HAP-1 (cell line): ENCODE data around the gene GUCA2A.

Experiments used
- DNase-seq, 2 experiments: peaks; one replicate each; pipeline ENCODE4 v3.0.0-alpha.2; 2016 to 2020; ENCODE audit warnings: low spot score in 2 of 2
- H3K27me3 ChIP-seq: fragments of 250-450 bp; sonication (Bioruptor Pico); 2 replicates; pipeline ENCODE4 v1.5.1; 2020; ENCODE audit warnings: low read depth, mild to moderate bottlenecking, moderate library complexity
- H3K36me3 ChIP-seq: fragments of 250-450 bp; sonication (Bioruptor Pico); replicated peaks from 2 replicates; pipeline ENCODE4 v1.5.1; 2020; ENCODE audit warnings: mild to moderate bottlenecking
- H3K4me1 ChIP-seq: fragments of 250-450 bp; sonication (Bioruptor Pico); 2 replicates; pipeline ENCODE4 v1.5.1; 2020; ENCODE audit warnings: mild to moderate bottlenecking
- H3K4me3 ChIP-seq: fragments of 250-450 bp; sonication (Bioruptor Pico); 2 replicates; pipeline ENCODE4 v1.5.1; 2020; ENCODE audit warnings: mild to moderate bottlenecking, moderate library complexity
- H3K9me3 ChIP-seq: fragments of 250-450 bp; sonication (Bioruptor Pico); 2 replicates; pipeline ENCODE4 v1.5.1; 2020; ENCODE audit warnings: mild to moderate bottlenecking, moderate library complexity
- in situ Hi-C: fragments of 300-500 bp; cut with MboI; formaldehyde crosslinking; loops from 3 replicates; pipeline ENCODE4 v1.14.3; 2020; ENCODE audit warnings: low sequenced_read_pairs, inconsistent platforms, mixed read lengths

Gene GUCA2A

DNA sequence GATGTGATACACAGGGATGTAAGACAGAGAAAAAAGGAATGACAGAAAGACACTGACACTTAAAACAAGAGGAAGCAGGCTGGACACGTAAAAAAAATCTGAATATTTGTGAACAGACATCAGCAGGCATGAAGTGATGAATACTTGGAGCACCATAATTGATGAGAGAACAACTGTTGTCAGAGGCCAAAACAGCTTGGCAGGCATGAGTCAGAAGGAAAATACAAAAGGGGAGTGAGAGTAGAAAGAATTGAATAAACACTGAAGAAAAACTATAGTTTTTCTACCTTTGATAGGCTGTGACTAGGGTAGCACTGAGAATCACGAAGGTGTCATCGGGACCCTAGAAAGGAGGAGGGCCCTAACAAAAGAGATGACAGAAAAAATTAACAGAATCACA lies 21.6 kb upstream of the GUCA2A start:
- H3K36me3 ChIP-seq: peaks cover 39% of the 10 kb centered on the region
- no peak overlapping the region for H3K4me3 ChIP-seq
- H3K27me3 ChIP-seq: no peaks in the 10 kb centered on the region
- in situ Hi-C loops: no loop called here
- H3K4me1 ChIP-seq: no peaks in the 10 kb centered on the region
- no peak for DNase-seq
- no peaks in the 10 kb centered on the region for H3K9me3 ChIP-seq

GRCh38 chr1:42184616-42185015 lies 20.1 kb upstream of the GUCA2A start:
- Histone ChIP-seq H3K36me3 (peaks cover 30% of the 10 kb centered on the region), H3K27me3 (no peaks in the 10 kb centered on the region), H3K9me3 (no peaks in the 10 kb centered on the region), H3K4me3 (no peak overlapping the region), H3K4me1 (no peaks in the 10 kb centered on the region)
- no peak for DNase-seq
- in situ Hi-C loops: no loop called here

DNA sequence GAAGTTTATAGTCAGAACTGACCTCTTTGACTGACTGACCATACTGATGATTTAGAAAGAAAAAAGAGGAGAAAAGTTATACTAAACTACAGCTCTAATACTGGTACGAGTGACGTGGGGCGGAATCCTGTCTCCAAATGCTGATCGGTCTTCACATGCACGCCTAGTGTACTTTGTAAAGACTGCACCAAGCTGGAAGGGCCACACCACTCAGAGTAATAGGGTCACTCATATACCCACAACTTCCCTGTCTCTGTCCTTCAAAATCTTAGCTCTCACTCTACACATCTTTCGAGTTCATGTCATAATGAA lies 19.4 kb upstream of the GUCA2A start:
- in situ Hi-C loops: no loop called here
- no peak for DNase-seq
- peaks cover 30% of the 10 kb centered on the region for H3K36me3 ChIP-seq

GRCh38 chr1:42183210-42183956 lies 18.8 kb upstream of the GUCA2A start:
- no peaks in the 10 kb centered on the region for H3K4me1 ChIP-seq
- in situ Hi-C loops: no loop called here
- H3K9me3 ChIP-seq: no peaks in the 10 kb centered on the region
- no peak overlapping the region for H3K4me3 ChIP-seq
- peaks cover 28% of the 10 kb centered on the region for H3K36me3 ChIP-seq
- DNase-seq: no peak
- H3K27me3 ChIP-seq: no peaks in the 10 kb centered on the region

More for the DNA sequence above, 19.4 kb upstream of the GUCA2A start:
- H3K4me1 ChIP-seq: no peaks in the 10 kb centered on the region
- H3K27me3 ChIP-seq: no peaks in the 10 kb centered on the region
- H3K9me3 ChIP-seq: no peaks in the 10 kb centered on the region
- no peak overlapping the region for H3K4me3 ChIP-seq

- Histone ChIP-seq H3K4me1 (no peaks in the 10 kb centered on the region), H3K36me3 (peaks cover 18% of the 10 kb centered on the region), H3K27me3 (no peaks in the 10 kb centered on the region), H3K4me3 (no peak overlapping the region), H3K9me3 (no peaks in the 10 kb centered on the region)
- in situ Hi-C loops: no loop called here
- no peak for DNase-seq
Observed at GRCh38 chr1:42181687-42182086, 17.1 kb upstream of the GUCA2A start.

- Histone ChIP-seq H3K4me1 (no peaks in the 10 kb centered on the region), H3K9me3 (no peaks in the 10 kb centered on the region), H3K27me3 (no peaks in the 10 kb centered on the region), H3K4me3 (no peak overlapping the region), H3K36me3 (peaks cover 15% of the 10 kb centered on the region)
- in situ Hi-C loops: no loop called here
- no peak for DNase-seq
Observed at GRCh38 chr1:42179900-42180329, 15.4 kb upstream of the GUCA2A start.

DNA sequence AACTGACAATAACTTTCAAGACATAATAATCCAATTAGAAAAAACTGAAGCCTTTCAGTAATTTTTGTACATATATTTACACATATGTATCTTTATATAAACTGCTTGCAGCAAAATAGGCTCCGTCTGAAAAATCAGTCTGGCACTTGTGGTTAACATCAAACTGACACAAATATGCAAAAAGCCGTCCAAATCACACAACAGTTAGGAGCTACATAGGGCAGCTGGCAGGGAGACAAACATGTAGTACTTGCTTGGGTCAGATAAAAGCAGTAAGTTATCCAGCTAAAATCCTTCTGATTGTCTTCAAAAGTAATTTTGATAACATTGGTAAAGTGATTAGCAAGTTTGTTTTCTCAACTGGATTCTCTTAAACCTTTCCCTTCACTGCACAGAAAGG lies 14.7 kb upstream of the GUCA2A start:
- peaks cover 15% of the 10 kb centered on the region for H3K36me3 ChIP-seq
- H3K4me3 ChIP-seq: no peak overlapping the region
- H3K9me3 ChIP-seq: no peaks in the 10 kb centered on the region
- in situ Hi-C loops: no loop called here
- no peaks in the 10 kb centered on the region for H3K27me3 ChIP-seq
- H3K4me1 ChIP-seq: no peaks in the 10 kb centered on the region
- DNase-seq: no peak

DNA sequence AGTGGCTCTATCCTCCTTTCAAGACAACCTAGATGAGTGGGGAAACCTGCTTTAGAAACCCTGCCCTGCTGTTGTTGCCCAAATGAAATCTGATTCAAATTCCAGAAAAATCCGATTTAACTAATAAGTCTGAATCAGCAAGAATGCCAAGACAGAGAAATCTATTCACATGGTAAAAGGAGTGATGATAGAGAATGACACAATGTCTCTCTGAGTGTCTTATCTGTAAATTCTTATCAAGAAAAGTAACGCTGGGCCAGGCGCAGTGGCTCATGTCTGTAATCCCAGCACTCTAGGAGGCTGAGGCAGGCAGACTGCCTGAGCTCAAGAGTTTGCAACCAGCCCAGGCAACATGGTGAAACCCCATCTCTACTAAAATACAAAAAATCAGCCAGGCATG lies 13.7 kb upstream of the GUCA2A start:
- H3K4me1 ChIP-seq: no peaks in the 10 kb centered on the region
- no peaks in the 10 kb centered on the region for H3K9me3 ChIP-seq
- no peak overlapping the region for H3K4me3 ChIP-seq
- in situ Hi-C loops: no loop called here
- no peaks in the 10 kb centered on the region for H3K27me3 ChIP-seq
- H3K36me3 ChIP-seq: peaks cover 12% of the 10 kb centered on the region
- no peak for DNase-seq

GRCh38 chr1:42177541-42177981 lies 13.0 kb upstream of the GUCA2A start:
- H3K9me3 ChIP-seq: no peaks in the 10 kb centered on the region
- DNase-seq: no peak
- H3K27me3 ChIP-seq: no peaks in the 10 kb centered on the region
- H3K4me1 ChIP-seq: no peaks in the 10 kb centered on the region
- in situ Hi-C loops: no loop called here
- H3K36me3 ChIP-seq: peaks cover 12% of the 10 kb centered on the region
- H3K4me3 ChIP-seq: no peak overlapping the region

GRCh38 chr1:42176902-42177519 lies 12.5 kb upstream of the GUCA2A start:
- Histone ChIP-seq H3K9me3 (no peaks in the 10 kb centered on the region), H3K4me3 (no peak overlapping the region), H3K4me1 (no peaks in the 10 kb centered on the region), H3K27me3 (no peaks in the 10 kb centered on the region), H3K36me3 (peaks cover 12% of the 10 kb centered on the region)
- peak; percentile 44 to 50 for DNase-seq
- in situ Hi-C loops: no loop called here

DNA sequence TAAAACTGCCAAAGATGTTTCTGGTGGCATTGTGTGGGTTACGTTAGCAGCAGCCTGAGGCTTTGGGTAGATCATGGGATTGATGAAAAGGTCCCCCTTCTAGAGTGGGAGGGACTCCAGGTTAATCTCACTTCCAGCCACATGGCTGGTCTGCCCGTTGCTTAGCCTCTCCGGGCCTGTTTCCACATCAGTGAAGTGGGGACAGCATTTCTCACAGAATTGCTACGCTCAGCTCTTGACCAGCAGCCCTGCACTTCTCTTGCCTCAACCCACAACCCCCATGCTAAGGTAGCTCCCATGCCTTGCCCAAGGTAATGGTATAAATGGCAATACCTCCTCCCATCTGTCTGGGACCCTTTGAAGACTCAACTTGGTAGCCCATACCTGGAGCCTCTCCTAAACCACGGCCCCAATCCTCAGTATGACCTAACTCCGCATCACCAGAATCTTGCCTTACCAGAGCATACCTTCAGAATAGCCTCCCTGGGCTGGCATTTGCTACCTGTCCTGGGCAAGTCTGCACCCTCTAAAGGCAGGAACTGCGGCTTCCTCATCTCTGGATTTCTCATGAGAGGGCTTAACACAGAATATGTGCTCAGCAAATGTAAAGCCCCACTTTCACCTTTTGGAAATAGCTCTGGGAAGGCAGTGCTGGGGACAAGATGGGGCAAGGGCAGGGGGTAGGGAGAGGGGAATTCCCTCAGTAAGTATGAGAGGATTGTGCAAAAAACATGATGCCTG lies 10.9 kb upstream of the GUCA2A start:
- DNase-seq: no peak
- no peaks in the 10 kb centered on the region for H3K4me1 ChIP-seq
- in situ Hi-C loops: no loop called here
- H3K27me3 ChIP-seq: no peaks in the 10 kb centered on the region
- H3K36me3 ChIP-seq: peaks cover 12% of the 10 kb centered on the region
- no peaks in the 10 kb centered on the region for H3K9me3 ChIP-seq
- no peak overlapping the region for H3K4me3 ChIP-seq

GRCh38 chr1:42173961-42174735 lies 9.6 kb upstream of the GUCA2A start:
- Histone ChIP-seq H3K4me1 (no peaks in the 10 kb centered on the region), H3K36me3 (peaks cover 5% of the 10 kb centered on the region; the same call in 1 of the 2 replicates), H3K27me3 (no peaks in the 10 kb centered on the region), H3K9me3 (no peaks in the 10 kb centered on the region), H3K4me3 (no peak overlapping the region)
- in situ Hi-C loops: no loop called here
- DNase-seq: no peak

DNA sequence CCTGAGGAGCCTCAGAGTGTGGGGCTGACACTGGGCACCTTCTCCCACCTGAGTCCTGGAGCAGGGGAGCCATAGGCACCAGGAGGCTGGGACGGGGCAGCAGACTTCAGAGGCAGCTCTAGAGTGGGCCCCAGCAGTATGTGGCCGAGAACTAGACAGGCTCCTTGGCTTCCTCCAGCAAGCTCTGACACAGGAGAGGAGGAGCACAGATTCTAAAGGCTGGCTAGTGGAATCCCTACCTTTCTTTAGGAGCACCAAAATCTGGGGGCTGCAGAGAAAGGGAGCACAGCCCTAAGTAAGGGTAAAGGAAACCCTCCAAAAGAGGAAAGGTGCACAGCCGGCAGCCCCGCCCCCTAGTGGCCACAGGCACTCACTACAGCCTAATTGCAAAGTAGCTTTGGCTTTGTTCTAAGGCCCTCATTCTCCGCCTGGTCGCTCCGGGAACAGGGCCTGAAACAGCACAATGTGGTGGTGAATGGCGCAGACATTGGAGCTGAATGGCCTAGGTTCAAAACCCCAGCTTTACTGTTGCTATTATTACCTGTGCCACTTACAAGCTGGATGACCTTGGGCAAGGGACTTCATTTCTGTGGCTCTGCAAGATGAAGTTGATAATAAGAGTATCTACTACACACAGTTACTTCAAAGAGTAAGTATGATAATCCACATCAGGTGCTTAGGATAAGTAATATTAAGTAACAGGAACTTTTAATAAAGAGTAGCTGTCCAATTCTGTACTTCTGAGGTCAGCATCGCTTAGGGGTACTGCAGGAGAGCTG lies 8.8 kb upstream of the GUCA2A start:
- in situ Hi-C loops: no loop called here
- Histone ChIP-seq H3K4me1 (no peaks in the 10 kb centered on the region), H3K36me3 (no peaks in the 10 kb centered on the region), H3K4me3 (no peak overlapping the region), H3K27me3 (no peaks in the 10 kb centered on the region), H3K9me3 (no peaks in the 10 kb centered on the region)
- DNase-seq: peak; percentile 47 to 76
